OCI-LY3 (cell line): ENCODE data around the gene KIF5C.

Source experiments
- H2AFZ ChIP-seq: fragments of 200-600, 300-600 bp; shearing (Covaris generic); 2 replicates; pipeline ENCODE4 v1.6.0; 2014; ENCODE audit warnings: antibody characterized with exemption, low read depth, low read length
- H3K27ac ChIP-seq: fragments of 200-600, 300-600 bp; sonication (generic); 2 replicates; pipeline ENCODE4 v1.5.1; 2014; ENCODE audit warnings: mild to moderate bottlenecking, low read length, moderate library complexity, mixed read lengths
- H3K27me3 ChIP-seq: fragments of 200-600, 300-600 bp; sonication (generic); 2 replicates; pipeline ENCODE4 v1.6.1; 2014; ENCODE audit warnings: low read depth, low read length, mixed read lengths
- H3K36me3 ChIP-seq: fragments of 200-600, 300-600 bp; sonication (generic); replicated peaks from 2 replicates; pipeline ENCODE3; 2014; ENCODE audit warnings: low read depth, low read length, mixed read lengths
- H3K4me1 ChIP-seq: fragments of 300-600, 200-600 bp; sonication (generic); 2 replicates; pipeline ENCODE4 v1.6.1; 2014; ENCODE audit warnings: low read length, mixed read lengths
- H3K4me2 ChIP-seq: fragments of 200-600, 300-600 bp; sonication (generic); 2 replicates; pipeline ENCODE4 v1.6.1; 2014; ENCODE audit warnings: low read length, mixed read lengths
- H3K4me3 ChIP-seq: fragments of 300-600, 200-600 bp; sonication (generic); 2 replicates; pipeline ENCODE4 v1.5.1; 2014; ENCODE audit warnings: antibody characterized with exemption, mild to moderate bottlenecking, low read length, moderate library complexity
- H3K79me2 ChIP-seq: fragments of 300-600, 200-600 bp; shearing (Covaris generic); 2 replicates; pipeline ENCODE4 v1.6.1; 2014; ENCODE audit warnings: mild to moderate bottlenecking, low read length, mixed read lengths
- H3K9ac ChIP-seq: fragments of 300-600, 200-600 bp; shearing (Covaris generic); 2 replicates; pipeline ENCODE4 v1.6.0; 2014; ENCODE audit warnings: mild to moderate bottlenecking, low read length, moderate library complexity
- H3K9me3 ChIP-seq: fragments of 200-600, 300-600 bp; shearing (Covaris generic); 2 replicates; pipeline ENCODE4 v1.6.1; 2014; ENCODE audit warnings: low read length, mixed read lengths; ENCODE audit not compliant: insufficient read depth
- H4K20me1 ChIP-seq: fragments of 200-600, 300-600 bp; sonication (generic); 2 replicates; pipeline ENCODE4 v1.6.1; 2016; ENCODE audit warnings: low read length, mixed read lengths; ENCODE audit not compliant: insufficient read depth
- EZH2phosphoT487 ChIP-seq: fragments of 200-600 bp; shearing (Covaris generic); IDR thresholded peaks from 2 replicates; pipeline ENCODE4 v1.6.1; 2018; ENCODE audit warnings: antibody characterized with exemption, mixed run types, low read depth
- TF ChIP-seq, protein P1 (sequence below): fragments of 200-600, 300-600 bp; sonication (generic); IDR thresholded peaks from 2 replicates; pipeline ENCODE4 v1.5.1; 2014; ENCODE audit warnings: antibody characterized with exemption, low read length, low read depth

The KIF5C gene

GRCh38 chr2:148832637-148833036 lies 42.4 kb upstream of the KIF5C start:
- H3K27ac ChIP-seq, result no peak overlapping the region
- no peaks in the 10 kb centered on the region for H3K79me2 ChIP-seq
- H4K20me1 ChIP-seq, result no peaks in the 10 kb centered on the region
- H3K36me3 ChIP-seq, result no peaks in the 10 kb centered on the region
- no peak overlapping the region for H2AFZ ChIP-seq
- H3K4me2 ChIP-seq, result no peak overlapping the region
- H3K4me1 ChIP-seq, result no peaks in the 10 kb centered on the region
- H3K9ac ChIP-seq, result no peak overlapping the region
- TF ChIP-seq EZH2phosphoT487, result no peak
- TF ChIP-seq, protein P1, sequence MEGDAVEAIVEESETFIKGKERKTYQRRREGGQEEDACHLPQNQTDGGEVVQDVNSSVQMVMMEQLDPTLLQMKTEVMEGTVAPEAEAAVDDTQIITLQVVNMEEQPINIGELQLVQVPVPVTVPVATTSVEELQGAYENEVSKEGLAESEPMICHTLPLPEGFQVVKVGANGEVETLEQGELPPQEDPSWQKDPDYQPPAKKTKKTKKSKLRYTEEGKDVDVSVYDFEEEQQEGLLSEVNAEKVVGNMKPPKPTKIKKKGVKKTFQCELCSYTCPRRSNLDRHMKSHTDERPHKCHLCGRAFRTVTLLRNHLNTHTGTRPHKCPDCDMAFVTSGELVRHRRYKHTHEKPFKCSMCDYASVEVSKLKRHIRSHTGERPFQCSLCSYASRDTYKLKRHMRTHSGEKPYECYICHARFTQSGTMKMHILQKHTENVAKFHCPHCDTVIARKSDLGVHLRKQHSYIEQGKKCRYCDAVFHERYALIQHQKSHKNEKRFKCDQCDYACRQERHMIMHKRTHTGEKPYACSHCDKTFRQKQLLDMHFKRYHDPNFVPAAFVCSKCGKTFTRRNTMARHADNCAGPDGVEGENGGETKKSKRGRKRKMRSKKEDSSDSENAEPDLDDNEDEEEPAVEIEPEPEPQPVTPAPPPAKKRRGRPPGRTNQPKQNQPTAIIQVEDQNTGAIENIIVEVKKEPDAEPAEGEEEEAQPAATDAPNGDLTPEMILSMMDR, result no peak
- no peaks in the 10 kb centered on the region for H3K9me3 ChIP-seq
- peaks cover 8% of the 10 kb centered on the region; the same call in 1 of the 2 replicates for H3K27me3 ChIP-seq
- H3K4me3 ChIP-seq, result no peak overlapping the region

- no peaks in the 10 kb centered on the region for H3K36me3 ChIP-seq
- no peak overlapping the region for H3K4me3 ChIP-seq
- H2AFZ ChIP-seq, result no peak overlapping the region
- TF ChIP-seq EZH2phosphoT487, result no peak
- TF ChIP-seq, protein P1, result no peak
- H3K9me3 ChIP-seq, result no peaks in the 10 kb centered on the region
- H4K20me1 ChIP-seq, result no peaks in the 10 kb centered on the region
- no peak overlapping the region for H3K9ac ChIP-seq
- no peaks in the 10 kb centered on the region for H3K79me2 ChIP-seq
- H3K4me1 ChIP-seq, result no peaks in the 10 kb centered on the region
- no peak overlapping the region for H3K27ac ChIP-seq
- H3K4me2 ChIP-seq, result no peak overlapping the region
- H3K27me3 ChIP-seq, result no peaks in the 10 kb centered on the region
Observed at GRCh38 chr2:148842050-148842449, 33.0 kb upstream of the KIF5C start.

DNA sequence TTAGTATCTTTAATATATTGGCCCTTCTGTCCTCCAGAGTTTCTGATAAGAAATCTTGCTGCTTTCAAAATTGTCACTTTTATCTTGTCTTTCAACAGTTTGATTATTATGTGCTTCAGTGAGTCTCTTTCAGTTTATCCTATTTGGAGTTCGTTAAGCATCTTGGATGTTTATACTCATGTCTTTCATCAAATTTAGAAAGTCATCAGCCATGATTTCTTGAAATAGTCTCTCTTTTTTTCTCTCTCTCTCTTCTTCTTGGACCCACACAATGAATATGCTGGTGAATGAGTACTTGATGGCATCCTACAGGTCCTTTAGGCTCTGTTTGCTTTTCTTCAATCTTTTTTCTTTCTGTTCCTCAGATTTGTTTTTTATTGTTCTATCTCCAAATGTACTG lies 26.9 kb upstream of the KIF5C start:
- Histone ChIP-seq H3K4me2 (no peak overlapping the region), H3K27ac (no peak overlapping the region), H3K27me3 (no peaks in the 10 kb centered on the region), H3K9ac (no peak overlapping the region), H3K4me1 (no peaks in the 10 kb centered on the region), H2AFZ (no peak overlapping the region), H3K9me3 (peaks cover 6% of the 10 kb centered on the region; the same call in 1 of the 2 replicates), H4K20me1 (no peaks in the 10 kb centered on the region), H3K36me3 (no peaks in the 10 kb centered on the region), H3K4me3 (no peak overlapping the region), H3K79me2 (no peaks in the 10 kb centered on the region)
- TF ChIP-seq EZH2phosphoT487, result no peak
- TF ChIP-seq, protein P1, result no peak

DNA sequence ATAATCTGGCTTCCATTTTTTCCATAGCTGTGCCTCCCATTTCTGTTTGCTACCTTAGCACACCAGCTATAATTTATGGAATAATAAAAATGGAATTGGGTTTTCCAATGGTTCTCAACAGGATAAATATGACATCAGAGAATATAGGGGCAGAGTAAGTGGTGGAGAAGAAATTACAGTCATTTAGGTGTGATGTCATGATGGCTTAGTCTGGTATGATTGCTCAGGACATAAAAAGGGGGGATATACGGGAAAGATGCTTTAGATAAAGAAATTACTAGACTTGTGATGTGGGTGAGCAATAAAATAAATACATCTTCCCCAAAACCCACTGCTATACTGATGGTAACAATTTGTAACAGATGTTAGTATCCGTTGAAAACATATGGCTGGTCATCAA lies 21.6 kb upstream of the KIF5C start:
- Histone ChIP-seq H3K79me2 (no peaks in the 10 kb centered on the region), H3K9ac (no peak overlapping the region), H3K27ac (no peak overlapping the region), H3K4me3 (no peak overlapping the region), H4K20me1 (no peaks in the 10 kb centered on the region), H3K27me3 (peaks cover 6% of the 10 kb centered on the region; the same call in 1 of the 2 replicates), H2AFZ (no peak overlapping the region), H3K4me2 (no peak overlapping the region), H3K9me3 (no peaks in the 10 kb centered on the region), H3K36me3 (no peaks in the 10 kb centered on the region), H3K4me1 (no peaks in the 10 kb centered on the region)
- TF ChIP-seq, protein P1, result no peak
- no peak for TF ChIP-seq EZH2phosphoT487
